ENCODE measurements around the gene SEPTIN7. TPM values are rescaled to one million over a fixed set of nuclear protein-coding genes. Genes with fewer than 3 reads are reported as not detected.

SEPTIN7 gene
- total RNA-seq, 1 donor from 2014 or later = 174 TPM

GRCh38 chr7:35849158-35849831 is 48.4 kb downstream of the SEPTIN7 start:
- H3K4me3 Mint-ChIP-seq (ENCODE audit: low read depth) = no peak overlapping the region
- peaks cover 10% of the 10 kb centered on the region for H3K36me3 Mint-ChIP-seq (ENCODE audit: insufficient read depth)
- H3K4me1 Mint-ChIP-seq (ENCODE audit: low read depth) = peaks cover 21% of the 10 kb centered on the region
- H3K27me3 Mint-ChIP-seq = no peaks in the 10 kb centered on the region
- H3K9me3 Mint-ChIP-seq (ENCODE audit: low read depth) = no peaks in the 10 kb centered on the region
- no peak for DNase-seq (ENCODE audit: low spot score, unreplicated experiment)
- TF ChIP-seq, protein P1, sequence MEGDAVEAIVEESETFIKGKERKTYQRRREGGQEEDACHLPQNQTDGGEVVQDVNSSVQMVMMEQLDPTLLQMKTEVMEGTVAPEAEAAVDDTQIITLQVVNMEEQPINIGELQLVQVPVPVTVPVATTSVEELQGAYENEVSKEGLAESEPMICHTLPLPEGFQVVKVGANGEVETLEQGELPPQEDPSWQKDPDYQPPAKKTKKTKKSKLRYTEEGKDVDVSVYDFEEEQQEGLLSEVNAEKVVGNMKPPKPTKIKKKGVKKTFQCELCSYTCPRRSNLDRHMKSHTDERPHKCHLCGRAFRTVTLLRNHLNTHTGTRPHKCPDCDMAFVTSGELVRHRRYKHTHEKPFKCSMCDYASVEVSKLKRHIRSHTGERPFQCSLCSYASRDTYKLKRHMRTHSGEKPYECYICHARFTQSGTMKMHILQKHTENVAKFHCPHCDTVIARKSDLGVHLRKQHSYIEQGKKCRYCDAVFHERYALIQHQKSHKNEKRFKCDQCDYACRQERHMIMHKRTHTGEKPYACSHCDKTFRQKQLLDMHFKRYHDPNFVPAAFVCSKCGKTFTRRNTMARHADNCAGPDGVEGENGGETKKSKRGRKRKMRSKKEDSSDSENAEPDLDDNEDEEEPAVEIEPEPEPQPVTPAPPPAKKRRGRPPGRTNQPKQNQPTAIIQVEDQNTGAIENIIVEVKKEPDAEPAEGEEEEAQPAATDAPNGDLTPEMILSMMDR (IDR thresholded peaks at IDR 0.05; ENCODE audit: unreplicated experiment) = no peak
- H3K27ac Mint-ChIP-seq = peak overlapping the region; percentile 45

GRCh38 chr7:35849954-35850353 is 49.1 kb downstream of the SEPTIN7 start:
- no peak for DNase-seq (ENCODE audit: low spot score, unreplicated experiment)
- Mint-ChIP-seq H3K27ac (no peak overlapping the region), H3K36me3 (ENCODE audit: insufficient read depth) (peaks cover 7% of the 10 kb centered on the region), H3K27me3 (no peaks in the 10 kb centered on the region), H3K9me3 (ENCODE audit: low read depth) (no peaks in the 10 kb centered on the region), H3K4me3 (ENCODE audit: low read depth) (no peak overlapping the region), H3K4me1 (ENCODE audit: low read depth) (peaks cover 21% of the 10 kb centered on the region)
- TF ChIP-seq, protein P1 (IDR thresholded peaks at IDR 0.05; ENCODE audit: unreplicated experiment) = no peak

Other genes with a start within 250 kb of the SEPTIN7 start
- gene HERPUD2, start 105.9 kb upstream of the SEPTIN7 start, total RNA-seq = 37.4 and 39.1 TPM in 2 replicates

Measured in progenitor cell of endocrine pancreas (in vitro differentiated cells).